Fibroblast of villous mesenchyme (primary cell): ENCODE data around the gene ARMC5. TPM values are rescaled to one million over a fixed set of nuclear protein-coding genes. Genes with fewer than 3 reads are reported as not detected.

Experiments
- DNase-seq: peaks from one replicate; pipeline ENCODE4 v3.0.0-alpha.2; 2010; ENCODE audit warnings: low read depth
- H3K4me3 ChIP-seq: 2 replicates; pipeline ENCODE4 v1.5.1; 2011; ENCODE audit warnings: low read depth, mild to moderate bottlenecking, low read length
- CTCF ChIP-seq: IDR thresholded peaks from 2 replicates; pipeline ENCODE4 v1.5.1; 2012; ENCODE audit warnings: low read depth, mild to moderate bottlenecking, low read length; ENCODE audit not compliant: insufficient read depth
- total RNA-seq: library from RNA; depleted of rRNA; stranded (reverse); fragments of >200 nt; gene quantifications from 2 replicates; pipeline ENCODE4 v1.2.3, GENCODE V29; 2012

ARMC5 gene
- total RNA-seq, 1 donor = 8.6 TPM

GRCh38 chr16:31491778-31492418 is 32.6 kb downstream of the ARMC5 start:
- no peak for TF ChIP-seq CTCF
- DNase-seq = no peak

GRCh38 chr16:31493506-31494125 is 34.3 kb downstream of the ARMC5 start:
- no peak for DNase-seq
- no peak for TF ChIP-seq CTCF
- no peak overlapping the region for H3K4me3 ChIP-seq

More at GRCh38 chr16:31491778-31492418, 32.6 kb downstream of the ARMC5 start:
- no peak overlapping the region for H3K4me3 ChIP-seq

- no peak for TF ChIP-seq CTCF
- no peak for DNase-seq
- no peak overlapping the region for H3K4me3 ChIP-seq
These were observed 37.4 kb downstream of the ARMC5 start for GRCh38 chr16:31496670-31497069.

- H3K4me3 ChIP-seq = no peak overlapping the region
- no peak for DNase-seq
- TF ChIP-seq CTCF = no peak
These were observed 39.2 kb downstream of the ARMC5 start for GRCh38 chr16:31498493-31498892.

GRCh38 chr16:31499928-31500327 is 40.6 kb downstream of the ARMC5 start:
- H3K4me3 ChIP-seq = no peak overlapping the region
- no peak for TF ChIP-seq CTCF
- DNase-seq = no peak

- TF ChIP-seq CTCF = no peak
- no peak overlapping the region for H3K4me3 ChIP-seq
- DNase-seq = no peak
These were observed 42.1 kb downstream of the ARMC5 start for GRCh38 chr16:31501226-31501965.
